Endothelial cell of umbilical vein (primary cell): Measurements from ENCODE around the gene CCNB1. TPM values are rescaled to one million over a fixed set of nuclear protein-coding genes. Genes with fewer than 3 reads are reported as not detected.

Experiments
- BruUV-seq: library from RNA; stranded (reverse); fragments of 400-500 nt; replicated peaks from 2 replicates; lab custom pipeline; 2021; lab: Mats Ljungman, UMichigan
- CTCF ChIA-PET: fragments of 300-600, 350-600 bp; sonication (Branson Sonifier 250); formaldehyde crosslinking; loops from one replicate; lab custom pipeline; 2021; ENCODE audit warnings: antibody characterized with exemption, inconsistent platforms; lab: Charles Lee
- POLR2A ChIA-PET: fragments of 300-600, 350-600 bp; sonication (Branson Sonifier 250); formaldehyde crosslinking; loops from one replicate; lab custom pipeline; 2021; ENCODE audit warnings: antibody characterized with exemption, inconsistent platforms; lab: Charles Lee
- DNase-seq: peaks from one replicate; pipeline ENCODE4 v3.0.0-alpha.2; 2011; ENCODE audit warnings: low read depth, low spot score
- FAIRE-seq: peaks from 2 replicates; lab custom pipeline; 2011; peaks lifted over from hg19 to GRCh38; lab: Jason Lieb, UNC
- H2AFZ ChIP-seq: 2 replicates; pipeline ENCODE4 v1.6.0; 2012; ENCODE audit warnings: low read depth, low read length, control low read depth, inconsistent platforms
- H3K27ac ChIP-seq: 2 replicates; pipeline ENCODE4 v1.5.1; 2011; ENCODE audit warnings: low read depth, mild to moderate bottlenecking, control low read depth, low read length, moderate library complexity; ENCODE audit not compliant: insufficient read depth
- H3K27me3 ChIP-seq, 2 experiments: 2 replicates each; pipeline versions ENCODE4 v1.6.0 to v1.6.1; 2011; ENCODE audit warnings: low read length in 2 of 2, mixed read lengths in 1 of 2; ENCODE audit not compliant: control insufficient read depth in 2 of 2, insufficient read depth in 2 of 2
- H3K36me3 ChIP-seq, 2 experiments: 2 replicates in 1 of 2; 3 replicates in 1 of 2; pipeline ENCODE4 v1.5.1; 2011; ENCODE audit warnings: low read length in 2 of 2, mild to moderate bottlenecking in 1 of 2, moderate library complexity in 1 of 2; ENCODE audit not compliant: control insufficient read depth in 2 of 2, insufficient read depth in 2 of 2; ENCODE audit errors: extremely low read depth in 1 of 2
- H3K4me1 ChIP-seq: 3 replicates; pipeline ENCODE4 v1.5.1; 2011; ENCODE audit warnings: mild to moderate bottlenecking, low read length; ENCODE audit not compliant: control insufficient read depth, insufficient read depth; ENCODE audit errors: extremely low read depth
- H3K4me2 ChIP-seq: 2 replicates; pipeline ENCODE4 v1.6.1; 2011; ENCODE audit warnings: low read length, control low read depth, mixed read lengths; ENCODE audit not compliant: insufficient read depth
- H3K4me3 ChIP-seq, 3 experiments: fragments of 200-600 bp in 1 of 3; sonication (generic), shearing (Covaris generic) in 1 of 3; replicated peaks in 1 of 3; 2 replicates each; pipeline ENCODE4 v1.5.1; 2011 to 2016; ENCODE audit warnings: control low read depth in 3 of 3, low read length in 3 of 3, mild to moderate bottlenecking in 2 of 3, inconsistent platforms in 1 of 3, low read depth in 1 of 3, moderate library complexity in 1 of 3; ENCODE audit not compliant: insufficient read depth in 1 of 3
- H3K79me2 ChIP-seq: 2 replicates; pipeline ENCODE4 v1.6.0; 2012; ENCODE audit warnings: low read length, inconsistent platforms; ENCODE audit not compliant: control insufficient read depth, insufficient read depth
- H3K9ac ChIP-seq: replicated peaks from 2 replicates; pipeline ENCODE3; 2011; ENCODE audit warnings: low read length, control low read depth; ENCODE audit not compliant: insufficient read depth; ENCODE audit errors: extremely low read depth
- H3K9me1 ChIP-seq: replicated peaks from 3 replicates; pipeline ENCODE4 v1.6.0; 2011; ENCODE audit warnings: mild to moderate bottlenecking, low read length; ENCODE audit not compliant: control insufficient read depth, insufficient read depth; ENCODE audit errors: extremely low read depth
- H3K9me3 ChIP-seq: replicated peaks from 2 replicates; pipeline ENCODE4 v1.5.1; 2012; ENCODE audit warnings: low read length, inconsistent platforms; ENCODE audit not compliant: control insufficient read depth, insufficient read depth
- H4K20me1 ChIP-seq: replicated peaks from 2 replicates; pipeline ENCODE3; 2011; ENCODE audit warnings: mild to moderate bottlenecking, low read length; ENCODE audit not compliant: control insufficient read depth, insufficient read depth; ENCODE audit errors: extremely low read depth
- EZH2 ChIP-seq: IDR thresholded peaks from 2 replicates; pipeline ENCODE4 v1.6.1; 2012; ENCODE audit warnings: borderline replicate concordance, low read depth, mild to moderate bottlenecking, moderate library complexity, low read length, inconsistent platforms; ENCODE audit not compliant: severe bottlenecking
- FOS ChIP-seq: IDR thresholded peaks from 2 replicates; pipeline ENCODE4 v1.6.1; 2011; ENCODE audit warnings: mild to moderate bottlenecking, low read length, moderate library complexity, borderline replicate concordance; ENCODE audit not compliant: insufficient read depth
- MAX ChIP-seq: IDR thresholded peaks from 2 replicates; pipeline ENCODE4 v1.6.1; 2011; ENCODE audit not compliant: insufficient read depth, insufficient read length
- POLR2A ChIP-seq: IDR thresholded peaks from 2 replicates; pipeline ENCODE4 v1.6.1; 2012; ENCODE audit warnings: low read depth, mild to moderate bottlenecking, control low read depth, low read length
- dilution Hi-C: fragments of 300-500 bp; cut with MboI; formaldehyde crosslinking; loops from one replicate; pipeline ENCODE4 v1.15.0; 2019; ENCODE audit warnings: low sequenced_read_pairs; ENCODE audit not compliant: extremely low pct_ligation_motif_present
- intact Hi-C: fragments of 100-400 bp; cut with micrococcal nuclease; formaldehyde crosslinking; loops from one replicate; pipeline ENCODE4 v1.10.0; 2022
- polyA plus RNA-seq, 4 experiments: library from polyadenylated mRNA; depleted of rRNA in 3 of 4; stranded (reverse) in 3 of 4; unstranded in 1 of 4; fragments of >200 nt; gene quantifications; 2 replicates each; pipeline versions ENCODE4 v1.2.1 to v1.2.3, GENCODE V29; 2011 to 2012; ENCODE audit warnings: missing spikeins in 1 of 4
- total RNA-seq: library from RNA; stranded (reverse); gene quantifications from 2 replicates; pipeline ENCODE4 v1.2.3, GENCODE V29; 2021
- TF ChIP-seq, protein P1 (sequence below), 2 donors: IDR thresholded peaks; 1 replicate in 1 of 2; 2 replicates in 1 of 2; pipeline ENCODE4 v1.5.1; 2011; ENCODE audit warnings: low read length in 2 of 2, mild to moderate bottlenecking in 2 of 2, moderate library complexity in 2 of 2, control low read depth in 1 of 2, inconsistent platforms in 1 of 2, low read depth in 1 of 2; ENCODE audit not compliant: insufficient read depth in 1 of 2; ENCODE audit errors: extremely low read depth in 1 of 2

Gene CCNB1
- total and polyA plus RNA-seq, 2 donors (not counting 3 experiments of a cell fraction or from before 2014, with no cell fraction given), result 72.2 to 211 TPM

- H3K4me3 ChIP-seq, result no peak overlapping the region
- H3K9me3 ChIP-seq, result no peaks in the 10 kb centered on the region
- DNase-seq, result no peak
- CTCF ChIA-PET, result interaction anchor here (0.6 kb wide), 1 partner anchor 12 kb away, joined by 4 read pairs; no protein-coding TSS in a partner anchor
- H4K20me1 ChIP-seq, result no peaks in the 10 kb centered on the region
- intact Hi-C loops, result no loop called here
- H3K9ac ChIP-seq, result no peak overlapping the region
- no peaks in the 10 kb centered on the region for H3K36me3 ChIP-seq
- no TSS peak for BruUV-seq
- dilution Hi-C loops, result no loop called here
- H3K27me3 ChIP-seq, result no peaks in the 10 kb centered on the region
- no peak overlapping the region for H2AFZ ChIP-seq
- H3K4me1 ChIP-seq, result peaks cover 2% of the 10 kb centered on the region
- H3K4me2 ChIP-seq, result no peak overlapping the region
- H3K79me2 ChIP-seq, result no peaks in the 10 kb centered on the region
- FAIRE-seq, result no peak
- TF ChIP-seq FOS (no peak), MAX (no peak), EZH2 (no peak), POLR2A (no peak)
- TF ChIP-seq, protein P1, sequence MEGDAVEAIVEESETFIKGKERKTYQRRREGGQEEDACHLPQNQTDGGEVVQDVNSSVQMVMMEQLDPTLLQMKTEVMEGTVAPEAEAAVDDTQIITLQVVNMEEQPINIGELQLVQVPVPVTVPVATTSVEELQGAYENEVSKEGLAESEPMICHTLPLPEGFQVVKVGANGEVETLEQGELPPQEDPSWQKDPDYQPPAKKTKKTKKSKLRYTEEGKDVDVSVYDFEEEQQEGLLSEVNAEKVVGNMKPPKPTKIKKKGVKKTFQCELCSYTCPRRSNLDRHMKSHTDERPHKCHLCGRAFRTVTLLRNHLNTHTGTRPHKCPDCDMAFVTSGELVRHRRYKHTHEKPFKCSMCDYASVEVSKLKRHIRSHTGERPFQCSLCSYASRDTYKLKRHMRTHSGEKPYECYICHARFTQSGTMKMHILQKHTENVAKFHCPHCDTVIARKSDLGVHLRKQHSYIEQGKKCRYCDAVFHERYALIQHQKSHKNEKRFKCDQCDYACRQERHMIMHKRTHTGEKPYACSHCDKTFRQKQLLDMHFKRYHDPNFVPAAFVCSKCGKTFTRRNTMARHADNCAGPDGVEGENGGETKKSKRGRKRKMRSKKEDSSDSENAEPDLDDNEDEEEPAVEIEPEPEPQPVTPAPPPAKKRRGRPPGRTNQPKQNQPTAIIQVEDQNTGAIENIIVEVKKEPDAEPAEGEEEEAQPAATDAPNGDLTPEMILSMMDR (IDR thresholded peaks at IDR 0.05; ENCODE audit: extremely low read depth in 1 of 2, insufficient read depth in 1 of 2, low read depth in 1 of 2, low read length in 2 of 2), result no peak
- POLR2A ChIA-PET, result no interaction called here
- H3K27ac ChIP-seq, result no peak overlapping the region
- H3K9me1 ChIP-seq, result no peaks in the 10 kb centered on the region
These were observed 45.1 kb downstream of the CCNB1 start for GRCh38 chr5:69212022-69212421.
